ENCODE measurements around the gene EHMT1.

- TF ChIP-seq POLR2A (IDR thresholded peaks at IDR 0.05; ENCODE audit: low read depth) (no peak), POLR2AphosphoS5 (IDR thresholded peaks at IDR 0.05) (no peak)
Measured at GRCh38 chr9:137873408-137873807, 254.6 kb downstream of the EHMT1 start.

All from esophagus muscularis mucosa (tissue), 2 donors.